ENCODE data around the gene EPHB3. TPM values are rescaled to one million over a fixed set of nuclear protein-coding genes. Genes with fewer than 3 reads are reported as not detected.

Gene EPHB3
- total RNA-seq, 1 donor from 2014 or later, result 0.07 TPM

DNA sequence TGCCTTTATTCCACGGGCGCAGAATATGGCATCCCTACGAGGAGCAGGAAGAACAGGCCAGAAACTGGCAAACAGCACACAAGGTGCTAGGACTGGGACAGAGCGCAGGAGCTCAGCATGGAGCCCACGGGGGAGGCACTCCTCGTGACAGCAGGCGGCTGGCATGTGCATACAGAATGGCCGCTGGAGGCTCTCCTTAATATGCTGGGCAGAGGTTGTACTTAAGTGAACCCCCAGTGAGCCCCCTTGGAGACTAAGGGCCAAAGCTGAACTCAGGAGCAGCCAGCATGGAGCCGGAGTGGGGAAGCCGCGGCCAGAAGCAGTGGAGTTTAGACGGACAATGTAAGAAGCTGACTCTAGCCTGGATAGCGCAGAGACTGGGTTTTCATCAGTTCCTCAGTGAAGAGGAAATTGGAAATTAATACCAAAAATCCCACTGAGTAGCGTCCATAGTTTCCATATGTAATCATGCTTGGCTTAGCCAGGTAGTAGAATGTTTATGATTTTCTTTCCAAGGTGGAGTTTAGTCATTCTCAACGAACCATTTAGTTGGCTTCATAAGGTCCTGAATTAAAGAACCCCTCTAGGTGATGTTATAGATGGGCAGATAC is 69.4 kb downstream of the EPHB3 start:
- no peak overlapping the region for H3K27ac Mint-ChIP-seq
- TF ChIP-seq, protein P1, sequence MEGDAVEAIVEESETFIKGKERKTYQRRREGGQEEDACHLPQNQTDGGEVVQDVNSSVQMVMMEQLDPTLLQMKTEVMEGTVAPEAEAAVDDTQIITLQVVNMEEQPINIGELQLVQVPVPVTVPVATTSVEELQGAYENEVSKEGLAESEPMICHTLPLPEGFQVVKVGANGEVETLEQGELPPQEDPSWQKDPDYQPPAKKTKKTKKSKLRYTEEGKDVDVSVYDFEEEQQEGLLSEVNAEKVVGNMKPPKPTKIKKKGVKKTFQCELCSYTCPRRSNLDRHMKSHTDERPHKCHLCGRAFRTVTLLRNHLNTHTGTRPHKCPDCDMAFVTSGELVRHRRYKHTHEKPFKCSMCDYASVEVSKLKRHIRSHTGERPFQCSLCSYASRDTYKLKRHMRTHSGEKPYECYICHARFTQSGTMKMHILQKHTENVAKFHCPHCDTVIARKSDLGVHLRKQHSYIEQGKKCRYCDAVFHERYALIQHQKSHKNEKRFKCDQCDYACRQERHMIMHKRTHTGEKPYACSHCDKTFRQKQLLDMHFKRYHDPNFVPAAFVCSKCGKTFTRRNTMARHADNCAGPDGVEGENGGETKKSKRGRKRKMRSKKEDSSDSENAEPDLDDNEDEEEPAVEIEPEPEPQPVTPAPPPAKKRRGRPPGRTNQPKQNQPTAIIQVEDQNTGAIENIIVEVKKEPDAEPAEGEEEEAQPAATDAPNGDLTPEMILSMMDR (IDR thresholded peaks at IDR 0.05), result no peak
- DNase-seq, result no peak
- no peaks in the 10 kb centered on the region for H3K9me3 Mint-ChIP-seq
- CTCF ChIA-PET, result no interaction called here
- ATAC-seq (ENCODE audit: low read depth), result no peak
- POLR2A ChIA-PET, result no interaction called here
- H3K27me3 Mint-ChIP-seq, result peaks cover 16% of the 10 kb centered on the region
- intact Hi-C loops (cut with micrococcal nuclease), result no loop called here
- no peak overlapping the region for H3K4me3 Mint-ChIP-seq
- H3K36me3 Mint-ChIP-seq (ENCODE audit: low read depth), result no peaks in the 10 kb centered on the region
- H3K4me1 Mint-ChIP-seq, result no peaks in the 10 kb centered on the region

DNA sequence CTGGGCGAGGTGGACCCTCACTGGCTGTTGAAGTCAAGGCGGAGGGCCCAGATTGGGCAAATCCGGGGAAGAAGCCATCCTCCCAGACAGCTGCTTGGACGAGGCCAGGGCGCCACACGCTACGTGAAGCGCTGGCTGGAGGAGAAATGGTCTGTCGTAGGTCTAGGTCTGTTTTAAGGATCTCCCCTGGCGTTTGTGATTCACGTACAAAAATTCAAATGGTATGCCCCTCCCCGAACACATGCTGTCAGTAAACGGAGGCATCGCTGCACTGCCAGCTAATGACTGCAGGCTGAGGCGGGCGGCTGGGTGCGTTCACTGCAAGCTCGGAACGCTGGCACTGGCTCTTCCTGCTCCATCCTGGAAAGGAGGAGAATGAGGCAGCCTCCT is 69.9 kb downstream of the EPHB3 start:
- DNase-seq (no peak), ATAC-seq (ENCODE audit: low read depth) (no peak)
- Mint-ChIP-seq H3K4me1 (no peaks in the 10 kb centered on the region), H3K9me3 (no peaks in the 10 kb centered on the region), H3K27ac (no peak overlapping the region), H3K4me3 (no peak overlapping the region), H3K27me3 (peaks cover 16% of the 10 kb centered on the region), H3K36me3 (ENCODE audit: low read depth) (no peaks in the 10 kb centered on the region)
- intact Hi-C loops (cut with micrococcal nuclease), result no loop called here
- ChIA-PET POLR2A (no interaction called here), CTCF (no interaction called here)
- TF ChIP-seq, protein P1 (IDR thresholded peaks at IDR 0.05), result no peak

Other genes starting within 250 kb of the EPHB3 start
- gene EIF4G1, start 247.2 kb upstream of the EPHB3 start, total RNA-seq, result 292 and 319 TPM in 2 replicates
- gene FAM131A, start 224.2 kb upstream of the EPHB3 start, total RNA-seq, result 4.5 and 5.3 TPM in 2 replicates
- 3.4 and 3.5 TPM in 2 replicates for gene CLCN2, start 200.2 kb upstream of the EPHB3 start, total RNA-seq
- gene POLR2H, start 200.1 kb upstream of the EPHB3 start, total RNA-seq, result 49.3 and 60.5 TPM in 2 replicates
- gene THPO, start 183.6 kb upstream of the EPHB3 start, total RNA-seq, result not detected in 2 replicates
- gene CHRD, start 181.7 kb upstream of the EPHB3 start, total RNA-seq, result not detected in 2 replicates
- 18.5 and 18.7 TPM in 2 replicates for gene MAGEF1, start 150.3 kb downstream of the EPHB3 start, total RNA-seq